Central memory CD8-positive, alpha-beta T cell (primary cell): Measurements from ENCODE around the gene ZBTB6.

ENCODE experiments used
- ATAC-seq: fragments of 150-1000 bp; cut with Tn5 transposase; replicated peaks from 2 replicates; pipeline ENCODE4 v1.10.0; 2022; ENCODE audit warnings: mild to moderate bottlenecking, moderate FRiP score, moderate number of reproducible peaks; ENCODE audit not compliant: poor library complexity, severe bottlenecking; ENCODE audit errors: extremely low read depth
- DNase-seq, 2 donors: peaks; one replicate each; pipeline ENCODE4 v3.0.0; 2021; ENCODE audit warnings: low spot score in 2 of 2
- H3K27ac Mint-ChIP-seq: one replicate; pipeline ENCODE4 v1.8.0; 2022; ENCODE audit warnings: low read depth, mild to moderate bottlenecking, moderate library complexity, mixed read lengths
- H3K27me3 Mint-ChIP-seq: one replicate; pipeline ENCODE4 v1.8.0; 2022; ENCODE audit warnings: mixed read lengths
- H3K36me3 Mint-ChIP-seq: one replicate; pipeline ENCODE4 v1.8.0; 2022; ENCODE audit warnings: mild to moderate bottlenecking, moderate library complexity, mixed read lengths; ENCODE audit not compliant: insufficient read depth
- H3K4me1 Mint-ChIP-seq: one replicate; pipeline ENCODE4 v1.8.0; 2022; ENCODE audit warnings: mixed read lengths
- H3K4me3 Mint-ChIP-seq: one replicate; pipeline ENCODE4 v1.8.0; 2022; ENCODE audit warnings: mild to moderate bottlenecking, moderate library complexity, mixed read lengths
- H3K9me3 Mint-ChIP-seq: one replicate; pipeline ENCODE4 v1.8.0; 2022; ENCODE audit warnings: mixed read lengths

ZBTB6 gene

GRCh38 chr9:122940749-122941581 lies 27.8 kb upstream of the ZBTB6 start, which contains the start of gene RABGAP1:
RABGAP1 (plus strand) TSS chr9:122941020; CDS start chr9:122957060, 16,040 bp downstream.
- ATAC-seq: peak; percentile 99
- Mint-ChIP-seq H3K4me1 (peaks cover 32% of the 10 kb centered on the region), H3K36me3 (peaks cover 9% of the 10 kb centered on the region), H3K27ac (peak within 1 kb of the TSS; percentile 93), H3K9me3 (no peaks in the 10 kb centered on the region), H3K27me3 (no peaks in the 10 kb centered on the region), H3K4me3 (peak within 1 kb of the TSS; percentile 95)
- DNase-seq: peak; percentile 91 to 93

- peaks cover 9% of the 10 kb centered on the region for H3K36me3 Mint-ChIP-seq
- H3K27ac Mint-ChIP-seq: peak overlapping the region; percentile 93
- DNase-seq (no peak), ATAC-seq (no peak)
- H3K4me3 Mint-ChIP-seq: peak overlapping the region; percentile 95
- H3K9me3 Mint-ChIP-seq: no peaks in the 10 kb centered on the region
- peaks cover 26% of the 10 kb centered on the region for H3K4me1 Mint-ChIP-seq
- no peaks in the 10 kb centered on the region for H3K27me3 Mint-ChIP-seq
These were observed 27.3 kb upstream of the ZBTB6 start for GRCh38 chr9:122940454-122940748.

GRCh38 chr9:122939601-122940000 lies 26.5 kb upstream of the ZBTB6 start:
- Mint-ChIP-seq H3K4me3 (no peak overlapping the region), H3K27me3 (no peaks in the 10 kb centered on the region), H3K27ac (no peak overlapping the region), H3K4me1 (peaks cover 22% of the 10 kb centered on the region), H3K36me3 (peaks cover 9% of the 10 kb centered on the region), H3K9me3 (no peaks in the 10 kb centered on the region)
- DNase-seq (no peak), ATAC-seq (no peak)

- Mint-ChIP-seq H3K4me3 (no peak overlapping the region), H3K9me3 (no peaks in the 10 kb centered on the region), H3K27me3 (no peaks in the 10 kb centered on the region), H3K27ac (no peak overlapping the region), H3K4me1 (peaks cover 30% of the 10 kb centered on the region), H3K36me3 (peaks cover 14% of the 10 kb centered on the region)
- no peak for ATAC-seq
- no peak for DNase-seq
These were observed 23.8 kb upstream of the ZBTB6 start for GRCh38 chr9:122936883-122937282.

- Mint-ChIP-seq H3K27me3 (no peaks in the 10 kb centered on the region), H3K36me3 (peaks cover 16% of the 10 kb centered on the region), H3K4me3 (no peak overlapping the region), H3K9me3 (no peaks in the 10 kb centered on the region), H3K4me1 (peaks cover 27% of the 10 kb centered on the region), H3K27ac (no peak overlapping the region)
- no peak for ATAC-seq
- DNase-seq: no peak
These were observed 23.3 kb upstream of the ZBTB6 start for GRCh38 chr9:122936464-122936863.

GRCh38 chr9:122931226-122932121 lies 18.4 kb upstream of the ZBTB6 start, which contains the start of gene ZBTB26:
ZBTB26 (minus strand) TSS chr9:122931512; CDS start chr9:122919934, 11,578 bp downstream.
- Mint-ChIP-seq H3K4me3 (no peak within 1 kb of the TSS), H3K9me3 (no peaks in the 10 kb centered on the region), H3K4me1 (peaks cover 13% of the 10 kb centered on the region), H3K36me3 (peaks cover 12% of the 10 kb centered on the region), H3K27me3 (no peaks in the 10 kb centered on the region), H3K27ac (peak within 1 kb of the TSS; percentile 96)
- peak; percentile 98 for ATAC-seq
- DNase-seq: peak; percentile 77 to 81

- peak; percentile 26 for ATAC-seq
- peak overlapping the region; percentile 96 for H3K27ac Mint-ChIP-seq
- H3K4me1 Mint-ChIP-seq: peaks cover 13% of the 10 kb centered on the region
- H3K36me3 Mint-ChIP-seq: peaks cover 12% of the 10 kb centered on the region
- no peak overlapping the region for H3K4me3 Mint-ChIP-seq
- no peaks in the 10 kb centered on the region for H3K9me3 Mint-ChIP-seq
- H3K27me3 Mint-ChIP-seq: no peaks in the 10 kb centered on the region
- DNase-seq: no peak
These were observed 17.6 kb upstream of the ZBTB6 start for GRCh38 chr9:122930541-122931225.

GRCh38 chr9:122929796-122930354 lies 16.8 kb upstream of the ZBTB6 start:
- H3K4me3 Mint-ChIP-seq: no peak overlapping the region
- no peak for ATAC-seq

GRCh38 chr9:122923947-122924346 lies 10.8 kb upstream of the ZBTB6 start:
- H3K27me3 Mint-ChIP-seq: no peaks in the 10 kb centered on the region
- no peak overlapping the region for H3K4me3 Mint-ChIP-seq
- no peak for DNase-seq
- no peak for ATAC-seq
- peaks cover 6% of the 10 kb centered on the region for H3K4me1 Mint-ChIP-seq
- no peaks in the 10 kb centered on the region for H3K9me3 Mint-ChIP-seq
- no peak overlapping the region for H3K27ac Mint-ChIP-seq
- H3K36me3 Mint-ChIP-seq: peaks cover 7% of the 10 kb centered on the region

More at GRCh38 chr9:122929796-122930354, 16.8 kb upstream of the ZBTB6 start:
- H3K27me3 Mint-ChIP-seq: no peaks in the 10 kb centered on the region
- no peak for DNase-seq
- peaks cover 13% of the 10 kb centered on the region for H3K4me1 Mint-ChIP-seq
- H3K9me3 Mint-ChIP-seq: no peaks in the 10 kb centered on the region
- no peak overlapping the region for H3K27ac Mint-ChIP-seq
- peaks cover 12% of the 10 kb centered on the region for H3K36me3 Mint-ChIP-seq

GRCh38 chr9:122922713-122923112 lies 9.6 kb upstream of the ZBTB6 start:
- ATAC-seq: no peak
- DNase-seq: no peak
- Mint-ChIP-seq H3K27ac (no peak overlapping the region), H3K4me3 (no peak overlapping the region), H3K4me1 (peaks cover 6% of the 10 kb centered on the region), H3K9me3 (no peaks in the 10 kb centered on the region), H3K36me3 (peaks cover 7% of the 10 kb centered on the region), H3K27me3 (no peaks in the 10 kb centered on the region)

- H3K4me1 Mint-ChIP-seq: peaks cover under 1% of the 10 kb centered on the region
These were observed 5.2 kb upstream of the ZBTB6 start for GRCh38 chr9:122918310-122918709.

GRCh38 chr9:122912671-122912963 lies 506 bp downstream of the ZBTB6 start:
- DNase-seq: no peak
- no peaks in the 10 kb centered on the region for H3K9me3 Mint-ChIP-seq
- H3K27me3 Mint-ChIP-seq: no peaks in the 10 kb centered on the region

More at GRCh38 chr9:122918310-122918709, 5.2 kb upstream of the ZBTB6 start:
- H3K36me3 Mint-ChIP-seq: peaks cover 17% of the 10 kb centered on the region
- no peaks in the 10 kb centered on the region for H3K9me3 Mint-ChIP-seq
- H3K27me3 Mint-ChIP-seq: no peaks in the 10 kb centered on the region
- no peak overlapping the region for H3K4me3 Mint-ChIP-seq
- no peak overlapping the region for H3K27ac Mint-ChIP-seq
- ATAC-seq (no peak), DNase-seq (no peak)

More at GRCh38 chr9:122912671-122912963, 506 bp downstream of the ZBTB6 start:
- Mint-ChIP-seq H3K36me3 (peaks cover 37% of the 10 kb centered on the region), H3K4me3 (peak overlapping the region; percentile 96), H3K27ac (peak overlapping the region; percentile 98), H3K4me1 (peaks cover 23% of the 10 kb centered on the region)
- no peak for ATAC-seq
